Lower lobe of right lung (tissue), 2 donors: ENCODE measurements around the gene PCGF2. TPM values are rescaled to one million over a fixed set of nuclear protein-coding genes. Genes with fewer than 3 reads are reported as not detected.

Experiments used
- ATAC-seq, 2 donors: fragments of 200-7000 bp; cut with Tn5 transposase; one replicate each; pipeline ENCODE4 v1.9.1; 2020 to 2022; ENCODE audit warnings: mild to moderate bottlenecking in 2 of 2, moderate library complexity in 2 of 2
- DNase-seq: peaks from one replicate; pipeline ENCODE4 v3.0.0-alpha.2; 2020
- H3K27ac ChIP-seq: fragments of 200-600 bp; one replicate; pipeline ENCODE4 v1.8.0; 2022
- H3K27me3 ChIP-seq: fragments of 200-600 bp; one replicate; pipeline ENCODE4 v1.8.0; 2022; ENCODE audit warnings: low read depth
- H3K36me3 ChIP-seq: fragments of 200-600 bp; one replicate; pipeline ENCODE4 v1.8.0; 2022; ENCODE audit warnings: mild to moderate bottlenecking
- H3K4me1 ChIP-seq: fragments of 200-600 bp; one replicate; pipeline ENCODE4 v1.8.0; 2022
- H3K4me3 ChIP-seq: fragments of 200-600 bp; one replicate; pipeline ENCODE4 v1.8.0; 2022; ENCODE audit warnings: mild to moderate bottlenecking
- H3K9me3 ChIP-seq: fragments of 200-600 bp; one replicate; pipeline ENCODE4 v1.8.0; 2022
- CTCF ChIP-seq: fragments of 200-600 bp; IDR thresholded peaks from one replicate; pipeline ENCODE4 v1.8.0; 2022; ENCODE audit warnings: antibody characterized with exemption, mild to moderate bottlenecking
- intact Hi-C: fragments of 100-400 bp; cut with DNase I; formaldehyde crosslinking; loops from one replicate; pipeline ENCODE4 v1.11.0; 2022
- total RNA-seq: library from RNA; stranded (reverse); fragmentation: NEBNext Ultra II Directional; extraction: Animal tissue kit (Norgen Biotek cat#: 25700); gene quantifications from one replicate; pipeline ENCODE4 v1.2.1, GENCODE V29; 2021
- donor health status: DM: no; HTN: yes; CAD: no; lungs with severe emphysema.

PCGF2 gene
- total RNA-seq, 1 donor from 2014 or later, result 53.5 TPM

DNA sequence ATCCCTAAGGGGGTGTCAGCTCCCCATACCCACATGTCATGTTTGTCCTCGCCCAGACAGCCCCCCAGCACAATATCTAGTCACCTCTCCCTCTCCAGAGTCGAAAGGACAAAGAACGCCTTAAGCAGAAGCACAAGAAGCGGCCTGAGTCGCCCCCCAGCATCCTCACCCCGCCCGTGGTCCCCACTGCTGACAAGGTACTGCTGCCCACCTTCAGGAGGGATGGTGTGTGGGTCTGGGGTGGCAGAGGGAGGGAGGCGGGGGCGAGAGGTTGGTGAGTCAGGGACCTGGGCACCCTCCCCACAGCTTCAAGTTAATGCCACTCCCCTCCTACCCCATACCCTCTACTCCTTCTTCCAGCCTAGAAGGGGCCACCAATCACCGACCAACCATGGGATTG lies 35.5 kb downstream of the PCGF2 start:
- Histone ChIP-seq H3K36me3 (peaks cover 98% of the 10 kb centered on the region), H3K4me1 (peaks cover 15% of the 10 kb centered on the region), H3K9me3 (no peaks in the 10 kb centered on the region), H3K4me3 (no peak overlapping the region), H3K27ac (no peak overlapping the region), H3K27me3 (no peaks in the 10 kb centered on the region)
- intact Hi-C loops, result no loop called here
- no peak for DNase-seq
- no peak for TF ChIP-seq CTCF
- no peak for ATAC-seq

GRCh38 chr17:38711792-38712571 lies 36.2 kb downstream of the PCGF2 start:
- H3K4me1 ChIP-seq, result peaks cover 22% of the 10 kb centered on the region
- DNase-seq, result no peak
- no peak overlapping the region for H3K27ac ChIP-seq
- ATAC-seq, result no peak
- no peak for TF ChIP-seq CTCF
- H3K9me3 ChIP-seq, result no peaks in the 10 kb centered on the region
- H3K36me3 ChIP-seq, result peaks cover 95% of the 10 kb centered on the region
- no peaks in the 10 kb centered on the region for H3K27me3 ChIP-seq
- no peak overlapping the region for H3K4me3 ChIP-seq
- intact Hi-C loops, result no loop called here

GRCh38 chr17:38710985-38711384 lies 37.2 kb downstream of the PCGF2 start:
- Histone ChIP-seq H3K27me3 (no peaks in the 10 kb centered on the region), H3K36me3 (peaks cover 85% of the 10 kb centered on the region), H3K4me3 (no peak overlapping the region), H3K9me3 (no peaks in the 10 kb centered on the region), H3K27ac (no peak overlapping the region), H3K4me1 (peaks cover 32% of the 10 kb centered on the region)
- no peak for TF ChIP-seq CTCF
- intact Hi-C loops, result no loop called here
- no peak for DNase-seq
- no peak for ATAC-seq

DNA sequence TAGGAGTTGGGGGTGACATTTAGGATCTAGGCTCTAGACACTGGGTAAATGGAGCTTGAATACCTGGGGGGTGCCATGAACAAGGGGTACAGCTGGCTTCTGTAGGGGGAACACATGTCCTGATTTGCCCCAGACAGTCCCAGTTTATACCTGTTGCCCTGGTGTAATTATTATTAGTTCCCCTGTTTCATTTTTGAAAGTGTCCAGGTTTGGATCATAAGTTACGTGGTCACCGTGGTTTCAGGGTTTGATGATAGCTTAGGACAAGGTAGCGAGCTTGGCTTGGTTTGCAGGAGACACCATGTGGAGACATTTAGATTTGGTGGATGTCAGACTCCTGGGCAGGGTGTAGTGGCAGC lies 37.6 kb downstream of the PCGF2 start:
- intact Hi-C loops, result no loop called here
- no peak for DNase-seq
- no peak for ATAC-seq
- H3K4me3 ChIP-seq, result no peak overlapping the region
- H3K9me3 ChIP-seq, result no peaks in the 10 kb centered on the region
- no peaks in the 10 kb centered on the region for H3K27me3 ChIP-seq
- no peak overlapping the region for H3K27ac ChIP-seq
- peaks cover 81% of the 10 kb centered on the region for H3K36me3 ChIP-seq
- H3K4me1 ChIP-seq, result peaks cover 32% of the 10 kb centered on the region
- no peak for TF ChIP-seq CTCF

GRCh38 chr17:38709864-38710603 lies 38.1 kb downstream of the PCGF2 start:
- H3K4me1 ChIP-seq, result peaks cover 32% of the 10 kb centered on the region
- H3K4me3 ChIP-seq, result no peak overlapping the region
- H3K36me3 ChIP-seq, result peaks cover 76% of the 10 kb centered on the region
- no peak for ATAC-seq
- no peaks in the 10 kb centered on the region for H3K27me3 ChIP-seq
- intact Hi-C loops, result no loop called here
- no peak for DNase-seq
- H3K27ac ChIP-seq, result no peak overlapping the region
- TF ChIP-seq CTCF, result no peak
- H3K9me3 ChIP-seq, result no peaks in the 10 kb centered on the region
